HepG2 (cell line): ENCODE data around the gene FGA. TPM values are rescaled to one million over a fixed set of nuclear protein-coding genes. Genes with fewer than 3 reads are reported as not detected.

Source experiments
- BCL3 ChIP-seq: sonication (generic); formaldehyde crosslinking; IDR thresholded peaks from 2 replicates; pipeline ENCODE4 v1.5.1; 2020; ENCODE audit warnings: mild to moderate bottlenecking, missing genetic modification reagents, moderate library complexity
- CEBPB ChIP-seq: IDR thresholded peaks from 2 replicates; pipeline ENCODE4 v1.6.1; 2011; ENCODE audit warnings: low read depth, low read length, improper control_type of control experiment, borderline replicate concordance
- E2F5 ChIP-seq: sonication (generic); formaldehyde crosslinking; conservative IDR thresholded peaks from 2 replicates; pipeline ENCODE4 v1.4.0; 2020; ENCODE audit warnings: missing genetic modification reagents
- HOXA3 ChIP-seq: sonication (generic); formaldehyde crosslinking; IDR thresholded peaks from 2 replicates; pipeline ENCODE4 v1.5.0; 2020; ENCODE audit warnings: missing genetic modification reagents
- KDM6A ChIP-seq: IDR thresholded peaks from 2 replicates; pipeline ENCODE4 v1.6.1; 2016; ENCODE audit warnings: low read depth
- MLLT10 ChIP-seq: sonication (generic); formaldehyde crosslinking; IDR thresholded peaks from 2 replicates; pipeline ENCODE4 v1.4.0; 2020; ENCODE audit warnings: missing genetic modification reagents
- NFKB2 ChIP-seq: sonication (generic); formaldehyde crosslinking; IDR thresholded peaks from 2 replicates; pipeline ENCODE4 v1.4.0; 2020; ENCODE audit warnings: missing genetic modification reagents, borderline replicate concordance
- SETDB1 ChIP-seq: sonication (generic); formaldehyde crosslinking; IDR thresholded peaks from 2 replicates; pipeline ENCODE4 v1.5.1; 2020; ENCODE audit warnings: missing genetic modification reagents, mild to moderate bottlenecking, borderline replicate concordance
- SUZ12 ChIP-seq: fragments of 150-350 bp; IDR thresholded peaks from 2 replicates; pipeline ENCODE4 v1.6.1; 2014; ENCODE audit warnings: low read depth, low read length
- TAF1 ChIP-seq: sonication (generic); formaldehyde crosslinking; IDR thresholded peaks from 2 replicates; pipeline ENCODE4 v1.4.0; 2020; ENCODE audit warnings: missing genetic modification reagents
- THYN1 ChIP-seq: sonication (generic); formaldehyde crosslinking; IDR thresholded peaks from 2 replicates; pipeline ENCODE4 v1.8.1; 2023; ENCODE audit warnings: low read depth, mild to moderate bottlenecking, moderate library complexity, missing genetic modification reagents, borderline replicate concordance
- ZBTB7B ChIP-seq: sonication (generic); formaldehyde crosslinking; IDR thresholded peaks from 2 replicates; pipeline ENCODE4 v1.4.0; 2020; ENCODE audit warnings: missing genetic modification reagents
- ZKSCAN1 ChIP-seq: fragments of 150-350 bp; IDR thresholded peaks from 2 replicates; pipeline ENCODE4 v1.6.1; 2014; ENCODE audit warnings: low read length
- ZNF17 ChIP-seq: sonication (generic); formaldehyde crosslinking; IDR thresholded peaks from 2 replicates; pipeline ENCODE4 v1.5.0; 2020; ENCODE audit warnings: mild to moderate bottlenecking, missing genetic modification reagents
- ZNF441 ChIP-seq: sonication (generic); formaldehyde crosslinking; IDR thresholded peaks from 2 replicates; pipeline ENCODE4 v1.7.0; 2021; ENCODE audit warnings: missing genetic modification reagents, borderline replicate concordance
- ZNF446 ChIP-seq: sonication (generic); formaldehyde crosslinking; IDR thresholded peaks from 2 replicates; pipeline ENCODE4 v1.5.0; 2020; ENCODE audit warnings: mild to moderate bottlenecking, missing genetic modification reagents
- ZNF883 ChIP-seq: sonication (generic); formaldehyde crosslinking; IDR thresholded peaks from 2 replicates; pipeline ENCODE4 v1.5.1; 2020; ENCODE audit warnings: mild to moderate bottlenecking, missing genetic modification reagents; ENCODE audit errors: not compliant biosample characterization
- polyA plus RNA-seq, 8 experiments: library from polyadenylated mRNA; depleted of rRNA in 3 of 8; stranded (reverse) in 7 of 8; unstranded in 1 of 8; fragments of >200 nt; fragmentation: Illumina TruSeq in 4 of 8; extraction: Trizol in 4 of 8; gene quantifications; 2 replicates each; pipeline versions ENCODE4 v1.2.1 to v1.2.3, GENCODE V29; 2011 to 2016; ENCODE audit warnings: low read depth in 4 of 8, missing spikeins in 1 of 8, mixed read lengths in 1 of 8; ENCODE audit not compliant: insufficient read depth in 1 of 8
- total RNA-seq, 5 experiments: library from RNA; depleted of rRNA; stranded (reverse); fragments of >200 nt; fragmentation: Illumina TruSeq; extraction: Trizol; gene quantifications; 2 replicates each; pipeline ENCODE4 v1.2.3, GENCODE V29; 2016; ENCODE audit warnings: low read depth in 1 of 5
- TF ChIP-seq, protein P1 (sequence below): sonication (generic); formaldehyde crosslinking; conservative IDR thresholded peaks from 2 replicates; pipeline ENCODE4 v1.8.0; 2022; ENCODE audit warnings: low read depth, missing genetic modification reagents
- TF ChIP-seq, protein P2 (sequence below): sonication (generic); formaldehyde crosslinking; IDR thresholded peaks from 2 replicates; pipeline ENCODE4 v1.5.1; 2020; ENCODE audit warnings: mild to moderate bottlenecking, missing genetic modification reagents, moderate library complexity
- TF ChIP-seq, protein P3 (sequence below): sonication (generic); formaldehyde crosslinking; IDR thresholded peaks from 2 replicates; pipeline ENCODE4 v1.9.0; 2022; ENCODE audit warnings: missing genetic modification reagents, mild to moderate bottlenecking, borderline replicate concordance

The FGA gene
- total and polyA plus RNA-seq, 2 of the 13 experiments (the other 11 are each of a cell fraction or from before 2014, with no cell fraction given): 640 to 1,523 TPM

GRCh38 chr4:154590329-154591006 is at the start of gene FGA (continued):
- no peak for TF ChIP-seq ZNF883 (CRISPR knock-in tag)
- TF ChIP-seq HOXA3 (CRISPR knock-in tag): peak; percentile 86
- peak; percentile 53; the same call in 1 of the 2 replicates for TF ChIP-seq BCL3 (CRISPR knock-in tag)
- TF ChIP-seq MLLT10 (CRISPR knock-in tag): no peak
- peak; percentile 84 for TF ChIP-seq KDM6A (CRISPR knock-in tag)
- no peak for TF ChIP-seq NFKB2 (CRISPR knock-in tag)
- TF ChIP-seq SETDB1 (CRISPR knock-in tag): no peak
- TF ChIP-seq, protein P1, sequence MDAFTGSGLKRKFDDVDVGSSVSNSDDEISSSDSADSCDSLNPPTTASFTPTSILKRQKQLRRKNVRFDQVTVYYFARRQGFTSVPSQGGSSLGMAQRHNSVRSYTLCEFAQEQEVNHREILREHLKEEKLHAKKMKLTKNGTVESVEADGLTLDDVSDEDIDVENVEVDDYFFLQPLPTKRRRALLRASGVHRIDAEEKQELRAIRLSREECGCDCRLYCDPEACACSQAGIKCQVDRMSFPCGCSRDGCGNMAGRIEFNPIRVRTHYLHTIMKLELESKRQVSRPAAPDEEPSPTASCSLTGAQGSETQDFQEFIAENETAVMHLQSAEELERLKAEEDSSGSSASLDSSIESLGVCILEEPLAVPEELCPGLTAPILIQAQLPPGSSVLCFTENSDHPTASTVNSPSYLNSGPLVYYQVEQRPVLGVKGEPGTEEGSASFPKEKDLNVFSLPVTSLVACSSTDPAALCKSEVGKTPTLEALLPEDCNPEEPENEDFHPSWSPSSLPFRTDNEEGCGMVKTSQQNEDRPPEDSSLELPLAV (CRISPR knock-in tag): no peak
- TF ChIP-seq, protein P2, sequence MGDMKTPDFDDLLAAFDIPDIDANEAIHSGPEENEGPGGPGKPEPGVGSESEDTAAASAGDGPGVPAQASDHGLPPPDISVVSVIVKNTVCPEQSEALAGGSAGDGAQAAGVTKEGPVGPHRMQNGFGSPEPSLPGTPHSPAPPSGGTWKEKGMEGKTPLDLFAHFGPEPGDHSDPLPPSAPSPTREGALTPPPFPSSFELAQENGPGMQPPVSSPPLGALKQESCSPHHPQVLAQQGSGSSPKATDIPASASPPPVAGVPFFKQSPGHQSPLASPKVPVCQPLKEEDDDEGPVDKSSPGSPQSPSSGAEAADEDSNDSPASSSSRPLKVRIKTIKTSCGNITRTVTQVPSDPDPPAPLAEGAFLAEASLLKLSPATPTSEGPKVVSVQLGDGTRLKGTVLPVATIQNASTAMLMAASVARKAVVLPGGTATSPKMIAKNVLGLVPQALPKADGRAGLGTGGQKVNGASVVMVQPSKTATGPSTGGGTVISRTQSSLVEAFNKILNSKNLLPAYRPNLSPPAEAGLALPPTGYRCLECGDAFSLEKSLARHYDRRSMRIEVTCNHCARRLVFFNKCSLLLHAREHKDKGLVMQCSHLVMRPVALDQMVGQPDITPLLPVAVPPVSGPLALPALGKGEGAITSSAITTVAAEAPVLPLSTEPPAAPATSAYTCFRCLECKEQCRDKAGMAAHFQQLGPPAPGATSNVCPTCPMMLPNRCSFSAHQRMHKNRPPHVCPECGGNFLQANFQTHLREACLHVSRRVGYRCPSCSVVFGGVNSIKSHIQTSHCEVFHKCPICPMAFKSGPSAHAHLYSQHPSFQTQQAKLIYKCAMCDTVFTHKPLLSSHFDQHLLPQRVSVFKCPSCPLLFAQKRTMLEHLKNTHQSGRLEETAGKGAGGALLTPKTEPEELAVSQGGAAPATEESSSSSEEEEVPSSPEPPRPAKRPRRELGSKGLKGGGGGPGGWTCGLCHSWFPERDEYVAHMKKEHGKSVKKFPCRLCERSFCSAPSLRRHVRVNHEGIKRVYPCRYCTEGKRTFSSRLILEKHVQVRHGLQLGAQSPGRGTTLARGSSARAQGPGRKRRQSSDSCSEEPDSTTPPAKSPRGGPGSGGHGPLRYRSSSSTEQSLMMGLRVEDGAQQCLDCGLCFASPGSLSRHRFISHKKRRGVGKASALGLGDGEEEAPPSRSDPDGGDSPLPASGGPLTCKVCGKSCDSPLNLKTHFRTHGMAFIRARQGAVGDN (CRISPR knock-in tag): no peak
- TF ChIP-seq ZNF446 (CRISPR knock-in tag): no peak
- no peak for TF ChIP-seq ZKSCAN1
- no peak for TF ChIP-seq E2F5 (CRISPR knock-in tag)
- peak; percentile 51; the same call in 1 of the 2 replicates for TF ChIP-seq ZBTB7B (CRISPR knock-in tag)
- no peak for TF ChIP-seq SUZ12
- peak; percentile 79 for TF ChIP-seq TAF1 (CRISPR knock-in tag)
- no peak for TF ChIP-seq ZNF441 (CRISPR knock-in tag)
- TF ChIP-seq CEBPB: peak; percentile 99
- no peak for TF ChIP-seq ZNF17
- TF ChIP-seq, protein P3, sequence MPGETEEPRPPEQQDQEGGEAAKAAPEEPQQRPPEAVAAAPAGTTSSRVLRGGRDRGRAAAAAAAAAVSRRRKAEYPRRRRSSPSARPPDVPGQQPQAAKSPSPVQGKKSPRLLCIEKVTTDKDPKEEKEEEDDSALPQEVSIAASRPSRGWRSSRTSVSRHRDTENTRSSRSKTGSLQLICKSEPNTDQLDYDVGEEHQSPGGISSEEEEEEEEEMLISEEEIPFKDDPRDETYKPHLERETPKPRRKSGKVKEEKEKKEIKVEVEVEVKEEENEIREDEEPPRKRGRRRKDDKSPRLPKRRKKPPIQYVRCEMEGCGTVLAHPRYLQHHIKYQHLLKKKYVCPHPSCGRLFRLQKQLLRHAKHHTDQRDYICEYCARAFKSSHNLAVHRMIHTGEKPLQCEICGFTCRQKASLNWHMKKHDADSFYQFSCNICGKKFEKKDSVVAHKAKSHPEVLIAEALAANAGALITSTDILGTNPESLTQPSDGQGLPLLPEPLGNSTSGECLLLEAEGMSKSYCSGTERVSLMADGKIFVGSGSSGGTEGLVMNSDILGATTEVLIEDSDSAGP (CRISPR knock-in tag): no peak
- TF ChIP-seq THYN1: no peak
